ENCODE data around the gene GRIN2B.

GRCh38 chr12:13973996-13974395 lies 7.4 kb downstream of the GRIN2B start:
- no peak for TF ChIP-seq EZH2phosphoT487 (IDR thresholded peaks at IDR 0.05; ENCODE audit: insufficient read depth, low read depth)
- no peak for TF ChIP-seq EZH2 (IDR thresholded peaks at IDR 0.05; ENCODE audit: insufficient read depth, poor library complexity, severe bottlenecking)
